Trophoblast cell (in vitro differentiated cells and primary cell): ENCODE measurements around the gene MARK2.

Source experiments
- DNase-seq, 2 donors: peaks; one replicate each; pipeline ENCODE4 v3.0.0-alpha.2; 2016
- H2AFZ ChIP-seq: 2 replicates; pipeline ENCODE4 v1.6.1; 2013; ENCODE audit warnings: low read length, moderate library complexity, mild to moderate bottlenecking; ENCODE audit not compliant: insufficient read depth, poor library complexity
- H2AK5ac ChIP-seq: 2 replicates; pipeline ENCODE4 v1.6.1; 2013; ENCODE audit warnings: mild to moderate bottlenecking, low read length
- H2BK120ac ChIP-seq: 2 replicates; pipeline ENCODE4 v1.6.1; 2013; ENCODE audit warnings: low read length, mild to moderate bottlenecking, moderate library complexity; ENCODE audit not compliant: insufficient read depth, poor library complexity
- H2BK12ac ChIP-seq: 2 replicates; pipeline ENCODE4 v1.6.1; 2013; ENCODE audit warnings: mild to moderate bottlenecking, low read length, moderate library complexity
- H2BK5ac ChIP-seq: 2 replicates; pipeline ENCODE4 v1.6.1; 2013; ENCODE audit warnings: low read length, low read depth, moderate library complexity, mild to moderate bottlenecking; ENCODE audit not compliant: poor library complexity
- H3K14ac ChIP-seq: 2 replicates; pipeline ENCODE4 v1.6.1; 2013; ENCODE audit warnings: mild to moderate bottlenecking, low read length
- H3K18ac ChIP-seq: 2 replicates; pipeline ENCODE4 v1.6.1; 2013; ENCODE audit warnings: mild to moderate bottlenecking, low read length
- H3K23ac ChIP-seq: 2 replicates; pipeline ENCODE4 v1.6.1; 2013; ENCODE audit warnings: low read length
- H3K27ac ChIP-seq: 2 replicates; pipeline ENCODE4 v1.5.1; 2013; ENCODE audit warnings: low read depth, mild to moderate bottlenecking, inconsistent platforms, low read length, moderate library complexity
- H3K27me3 ChIP-seq: 2 replicates; pipeline ENCODE4 v1.6.1; 2013; ENCODE audit warnings: inconsistent platforms, mild to moderate bottlenecking, low read length, moderate library complexity; ENCODE audit not compliant: insufficient read depth
- H3K36me3 ChIP-seq, 2 experiments: 1 replicate in 1 of 2; 2 replicates in 1 of 2; pipeline ENCODE4 v1.6.1; 2013; ENCODE audit warnings: low read length in 2 of 2, mild to moderate bottlenecking in 2 of 2, moderate library complexity in 1 of 2; ENCODE audit not compliant: insufficient read depth in 2 of 2, control insufficient read depth in 1 of 2
- H3K4ac ChIP-seq: 2 replicates; pipeline ENCODE4 v1.6.1; 2013; ENCODE audit warnings: low read depth, mild to moderate bottlenecking, low read length, moderate library complexity
- H3K4me1 ChIP-seq, 2 experiments: 1 replicate in 1 of 2; 2 replicates in 1 of 2; pipeline ENCODE4 v1.6.1; 2013; ENCODE audit warnings: low read length in 2 of 2, mild to moderate bottlenecking in 2 of 2, moderate library complexity in 1 of 2; ENCODE audit not compliant: insufficient read depth in 2 of 2, control insufficient read depth in 1 of 2
- H3K4me2 ChIP-seq: 2 replicates; pipeline ENCODE4 v1.6.1; 2013; ENCODE audit warnings: inconsistent platforms, mild to moderate bottlenecking, low read length, moderate library complexity
- H3K4me3 ChIP-seq: 2 replicates; pipeline ENCODE4 v1.5.1; 2013; ENCODE audit warnings: mild to moderate bottlenecking, low read depth, low read length, inconsistent platforms
- H3K79me1 ChIP-seq: one replicate; pipeline ENCODE4 v1.6.1; 2013; ENCODE audit warnings: low read length
- H3K79me2 ChIP-seq: 2 replicates; pipeline ENCODE4 v1.6.1; 2013; ENCODE audit warnings: low read length, mild to moderate bottlenecking; ENCODE audit not compliant: control insufficient read depth, insufficient read depth, poor library complexity
- H3K9ac ChIP-seq: 2 replicates; pipeline ENCODE4 v1.6.1; 2013; ENCODE audit warnings: mild to moderate bottlenecking, low read length
- H3K9me3 ChIP-seq: 2 replicates; pipeline ENCODE4 v1.6.1; 2013; ENCODE audit warnings: low read depth, mild to moderate bottlenecking, control low read depth, inconsistent platforms, low read length; ENCODE audit not compliant: insufficient read depth
- H4K12ac ChIP-seq: 2 replicates; pipeline ENCODE4 v1.6.1; 2013; ENCODE audit warnings: low read depth, mild to moderate bottlenecking, low read length, moderate library complexity
- H4K8ac ChIP-seq: 2 replicates; pipeline ENCODE4 v1.6.1; 2013; ENCODE audit warnings: low read depth, mild to moderate bottlenecking, low read length, moderate library complexity
- H4K91ac ChIP-seq: one replicate; pipeline ENCODE4 v1.6.1; 2013; ENCODE audit warnings: low read depth, mild to moderate bottlenecking, low read length, moderate library complexity
- WGBS: extraction: QIAGEN DNeasy Blood & Tissue Kit; methylation state at CpG from one replicate; pipeline ENCODE4 v1.1.7; 2013; ENCODE audit warnings: missing lambda C conversion rate; ENCODE audit not compliant: insufficient read length, insufficient coverage; ENCODE audit errors: extremely low coverage; 5-methylcytosine and 5-hydroxymethylcytosine counted together

Gene MARK2

DNA sequence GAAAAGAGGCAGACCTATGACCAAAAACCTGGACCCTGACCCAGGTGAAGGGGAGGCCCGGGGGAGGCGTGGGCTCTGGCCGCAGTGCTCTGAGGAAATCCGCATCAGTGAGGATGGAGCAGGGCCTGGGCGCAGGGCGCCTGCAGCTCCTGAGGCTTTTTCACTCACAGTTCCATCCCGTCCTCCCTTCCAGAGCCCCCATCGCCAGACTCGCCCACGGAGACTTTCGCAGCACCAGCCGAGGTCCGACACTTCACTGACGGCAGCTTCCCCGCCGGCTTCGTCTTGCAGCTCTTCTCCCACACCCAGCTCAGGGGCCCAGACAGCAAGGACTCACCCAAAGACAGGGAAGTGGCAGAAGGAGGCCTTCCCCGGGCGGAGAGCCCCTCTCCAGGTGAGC, 20.3 kb upstream of the MARK2 start:
- peaks cover 4% of the 10 kb centered on the region for H3K79me1 ChIP-seq
- no peak overlapping the region for H3K14ac ChIP-seq
- H3K4ac ChIP-seq: no peak overlapping the region
- H3K9ac ChIP-seq: no peak overlapping the region
- no peak overlapping the region for H2BK5ac ChIP-seq
- peaks cover 12% of the 10 kb centered on the region for H3K79me2 ChIP-seq
- no peak overlapping the region for H2BK120ac ChIP-seq
- H2BK12ac ChIP-seq: no peak overlapping the region
- no peak overlapping the region for H4K12ac ChIP-seq
- no peaks in the 10 kb centered on the region for H3K27me3 ChIP-seq
- H3K4me1 ChIP-seq: peaks cover 3 to 8% of the 10 kb centered on the region in 2 experiments
- no peaks in the 10 kb centered on the region for H3K9me3 ChIP-seq
- no peak for DNase-seq
- no peak overlapping the region for H3K4me2 ChIP-seq
- no peak overlapping the region for H3K18ac ChIP-seq
- no peak overlapping the region for H3K4me3 ChIP-seq
- no peak overlapping the region for H3K23ac ChIP-seq
- no peak overlapping the region for H4K8ac ChIP-seq
- H4K91ac ChIP-seq: no peak overlapping the region
- no peak overlapping the region for H2AK5ac ChIP-seq
- H3K36me3 ChIP-seq: peaks cover 67 to 69% of the 10 kb centered on the region in 2 experiments
- no CpG with 5 or more reads among the region's 19 CpGs for WGBS
- no peak overlapping the region for H3K27ac ChIP-seq
- H2AFZ ChIP-seq: no peak overlapping the region

DNA sequence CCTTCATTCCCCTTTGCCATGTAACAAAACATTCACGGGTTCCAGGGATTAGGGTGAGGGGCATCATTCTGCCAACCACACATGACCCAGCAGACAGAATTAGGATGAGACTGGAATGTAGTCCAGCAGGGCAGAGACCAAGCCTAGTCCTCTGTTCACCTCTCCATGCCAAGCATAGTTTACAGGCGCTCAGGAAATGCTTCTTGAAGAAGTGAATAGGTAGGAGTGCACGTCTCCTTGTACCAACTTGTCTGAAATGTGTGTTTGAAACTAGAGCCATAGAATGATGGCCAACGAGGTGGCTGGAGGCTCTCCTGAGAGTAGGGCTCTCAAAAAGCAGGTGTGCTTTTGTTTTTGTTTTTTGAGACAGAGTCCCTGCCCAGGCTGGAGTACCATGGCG, 17.5 kb upstream of the MARK2 start:
- Histone ChIP-seq H3K4me1 (no peaks in the 10 kb centered on the region), H2BK12ac (no peak overlapping the region), H2AK5ac (no peak overlapping the region), H3K79me1 (no peaks in the 10 kb centered on the region), H3K27me3 (no peaks in the 10 kb centered on the region), H3K27ac (no peak overlapping the region), H3K9ac (no peak overlapping the region), H2AFZ (no peak overlapping the region), H3K79me2 (no peaks in the 10 kb centered on the region), H3K14ac (no peak overlapping the region), H4K12ac (no peak overlapping the region), H3K4me3 (no peak overlapping the region), H2BK5ac (no peak overlapping the region), H3K18ac (no peak overlapping the region), H3K4me2 (no peak overlapping the region), H3K4ac (no peak overlapping the region), H2BK120ac (no peak overlapping the region), H3K9me3 (no peaks in the 10 kb centered on the region), H4K8ac (no peak overlapping the region), H3K23ac (no peak overlapping the region), H3K36me3 (peaks cover 81% of the 10 kb centered on the region in 2 experiments), H4K91ac (no peak overlapping the region)
- peak in 1 of 2 donors; percentile 62 for DNase-seq
- no CpG with 5 or more reads among the region's 5 CpGs for WGBS

DNA sequence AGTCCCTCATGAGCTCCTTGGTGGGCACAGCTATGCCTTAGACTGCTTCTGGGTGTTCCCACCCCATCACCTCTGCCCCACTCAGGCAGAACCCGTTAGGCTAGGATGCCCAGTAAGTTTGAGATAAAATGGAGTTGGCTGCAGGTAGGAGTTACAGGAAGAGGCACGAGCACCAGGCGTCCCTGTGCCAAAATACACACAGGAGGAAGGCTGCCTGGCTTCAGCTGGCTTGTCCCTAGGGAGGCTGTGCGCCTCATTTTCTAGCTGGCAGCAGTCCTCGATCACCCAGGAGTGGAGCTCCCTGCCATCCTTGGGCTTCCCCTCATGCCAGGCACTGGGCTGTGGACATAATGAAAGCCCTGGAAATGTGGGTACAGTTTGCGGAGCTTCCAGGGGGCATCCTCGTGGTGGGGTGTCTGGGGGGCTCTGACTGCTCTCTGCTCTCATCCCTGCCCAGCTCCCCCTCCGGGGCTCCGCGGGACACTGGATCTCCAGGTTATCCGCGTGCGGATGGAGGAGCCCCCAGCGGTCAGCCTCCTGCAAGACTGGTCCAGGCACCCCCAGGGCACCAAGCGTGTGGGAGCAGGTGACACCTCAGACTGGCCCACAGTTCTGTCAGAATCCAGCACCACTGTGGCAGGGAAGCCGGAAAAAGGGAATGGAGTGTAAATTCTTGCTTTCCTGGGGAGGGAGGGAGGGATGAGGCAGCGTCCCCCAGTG, 12.3 kb upstream of the MARK2 start:
- Histone ChIP-seq H3K4me2 (no peak overlapping the region), H3K9ac (no peak overlapping the region), H4K8ac (no peak overlapping the region), H3K27ac (no peak overlapping the region), H3K9me3 (no peaks in the 10 kb centered on the region), H2BK12ac (no peak overlapping the region), H3K79me1 (no peaks in the 10 kb centered on the region), H3K27me3 (no peaks in the 10 kb centered on the region), H3K23ac (no peak overlapping the region), H2BK5ac (no peak overlapping the region), H2AK5ac (no peak overlapping the region), H3K4ac (no peak overlapping the region), H3K14ac (no peak overlapping the region), H3K79me2 (no peaks in the 10 kb centered on the region), H2AFZ (no peak overlapping the region), H3K4me1 (no peaks in the 10 kb centered on the region), H4K12ac (no peak overlapping the region), H2BK120ac (no peak overlapping the region), H4K91ac (no peak overlapping the region), H3K36me3 (peaks cover 46 to 56% of the 10 kb centered on the region in 2 experiments), H3K18ac (no peak overlapping the region), H3K4me3 (no peak overlapping the region)
- WGBS: no CpG with 5 or more reads among the region's 17 CpGs
- no peak for DNase-seq

DNA sequence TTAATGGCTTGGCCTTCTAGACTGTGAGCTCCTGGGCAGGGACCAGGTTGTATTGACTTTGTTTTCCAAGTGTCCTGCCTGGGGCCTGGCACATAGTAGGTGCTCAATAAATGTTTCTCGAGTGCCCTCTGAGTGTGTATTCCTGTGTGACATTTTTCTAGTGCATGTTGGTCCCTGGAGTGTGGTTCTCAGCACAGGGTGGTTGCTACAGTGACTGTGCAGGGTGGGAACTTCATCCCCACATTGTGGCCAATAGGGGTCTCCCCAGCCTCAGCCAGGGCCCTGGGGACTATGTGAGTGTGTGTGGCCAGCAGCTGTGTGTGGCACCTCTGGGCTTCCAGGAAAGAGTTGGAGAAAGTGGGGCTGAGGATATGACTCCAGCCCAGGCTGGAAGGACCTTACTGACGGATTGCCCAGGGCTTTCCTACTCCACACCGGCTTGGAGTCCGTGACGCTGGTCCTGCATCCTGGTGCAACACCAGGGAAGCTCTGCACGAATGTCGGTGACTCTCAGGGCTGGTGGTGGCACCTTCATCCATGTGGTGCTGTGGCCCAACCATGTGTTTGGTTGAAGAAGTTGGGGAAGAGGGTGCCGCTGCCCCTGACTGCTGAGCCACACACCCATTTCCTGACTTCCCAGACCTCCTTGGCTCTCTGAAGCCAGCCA, 9.0 kb upstream of the MARK2 start:
- H3K4me1 ChIP-seq: no peaks in the 10 kb centered on the region
- no peak overlapping the region for H3K14ac ChIP-seq
- no peak overlapping the region for H2BK5ac ChIP-seq
- WGBS: no CpG with 5 or more reads among the region's 8 CpGs
- H2BK12ac ChIP-seq: no peak overlapping the region
- H3K18ac ChIP-seq: no peak overlapping the region
- H3K4ac ChIP-seq: no peak overlapping the region
- H3K23ac ChIP-seq: no peak overlapping the region
- no peak overlapping the region for H4K91ac ChIP-seq
- peaks cover 20 to 30% of the 10 kb centered on the region in 2 experiments for H3K36me3 ChIP-seq
- H2AK5ac ChIP-seq: no peak overlapping the region
- H3K4me2 ChIP-seq: no peak overlapping the region
- H3K27me3 ChIP-seq: no peaks in the 10 kb centered on the region
- DNase-seq: no peak
- H3K79me2 ChIP-seq: no peaks in the 10 kb centered on the region
- H3K9me3 ChIP-seq: no peaks in the 10 kb centered on the region
- no peaks in the 10 kb centered on the region for H3K79me1 ChIP-seq
- H2BK120ac ChIP-seq: no peak overlapping the region
- H4K8ac ChIP-seq: no peak overlapping the region
- no peak overlapping the region for H3K9ac ChIP-seq
- no peak overlapping the region for H3K27ac ChIP-seq
- H3K4me3 ChIP-seq: no peak overlapping the region
- H2AFZ ChIP-seq: no peak overlapping the region
- H4K12ac ChIP-seq: no peak overlapping the region
